NCI-H524 (cell line): Measurements from ENCODE around the gene EXOSC5.
"Not testable (repeated sequence)": the region's sequence is repeated elsewhere in the genome, so short reads cannot be mapped to it uniquely, and the experiment has no call there.

Experiments
- DNase-seq, 2 experiments: peaks; one replicate each; lab custom pipeline; 2025; lab: John Stamatoyannopoulos, UW

The EXOSC5 gene

GRCh38 chr19:41405776-41406175 is 8.6 kb upstream of the EXOSC5 start:
- DNase-seq, result no peak

- no peak for DNase-seq
Observed at GRCh38 chr19:41403181-41403970, 6.2 kb upstream of the EXOSC5 start.

GRCh38 chr19:41402010-41402409 is 4.9 kb upstream of the EXOSC5 start:
- no peak for DNase-seq

- no peak for DNase-seq
Observed at GRCh38 chr19:41401483-41401882, 4.3 kb upstream of the EXOSC5 start.

GRCh38 chr19:41399525-41399924 is 2.4 kb upstream of the EXOSC5 start:
- DNase-seq, result no peak

GRCh38 chr19:41399091-41399490 is 1.9 kb upstream of the EXOSC5 start:
- no peak for DNase-seq

GRCh38 chr19:41398598-41398997 is 1.4 kb upstream of the EXOSC5 start:
- DNase-seq, result no peak

GRCh38 chr19:41398050-41398418 is 875 bp upstream of the EXOSC5 start:
- DNase-seq, result no peak

- DNase-seq, result no peak
Observed at GRCh38 chr19:41395355-41395754, 1.8 kb downstream of the EXOSC5 start.

- DNase-seq, result no peak
Observed at GRCh38 chr19:41392775-41393174, 4.4 kb downstream of the EXOSC5 start.

- DNase-seq, result no peak
Observed at GRCh38 chr19:41391618-41392017, 5.5 kb downstream of the EXOSC5 start.

GRCh38 chr19:41386442-41386841 is 10.7 kb downstream of the EXOSC5 start:
- no peak for DNase-seq

- DNase-seq, result no peak
Observed at GRCh38 chr19:41384351-41384750, 12.8 kb downstream of the EXOSC5 start.

- not testable (repeated sequence) for DNase-seq
Observed at GRCh38 chr19:41381536-41381935, 15.6 kb downstream of the EXOSC5 start.

- DNase-seq, result peak; percentile 27 to 80
Observed at GRCh38 chr19:41377977-41378709, 19.0 kb downstream of the EXOSC5 start.

GRCh38 chr19:41376998-41377365 is 20.2 kb downstream of the EXOSC5 start:
- DNase-seq, result no peak

- DNase-seq, result no peak
Observed at GRCh38 chr19:41376241-41376997, 20.7 kb downstream of the EXOSC5 start, which contains the start of gene TMEM91. Gene TMEM91 (plus strand): TSS chr19:41376533. CDS start chr19:41378310, 1,777 bp downstream.

GRCh38 chr19:41373993-41374392 is 23.2 kb downstream of the EXOSC5 start:
- DNase-seq, result peak; percentile 98 to 99

- DNase-seq, result no peak
Observed at GRCh38 chr19:41372501-41372900, 24.7 kb downstream of the EXOSC5 start.

GRCh38 chr19:41371541-41371940 is 25.6 kb downstream of the EXOSC5 start:
- DNase-seq, result no peak

GRCh38 chr19:41371119-41371518 is 26.0 kb downstream of the EXOSC5 start:
- not testable (repeated sequence) for DNase-seq

GRCh38 chr19:41369769-41370168 is 27.4 kb downstream of the EXOSC5 start:
- no peak for DNase-seq

GRCh38 chr19:41367848-41368301 is 29.3 kb downstream of the EXOSC5 start:
- DNase-seq, result no peak
